DMS114 treated with DMSO at 0.1 percent for 48 hours (cell line): ENCODE measurements around the gene TYROBP.
A peak's percentile ranks its signal among the peaks of the same experiment; 100 is the strongest.
"Not testable (repeated sequence)": the region's sequence is repeated elsewhere in the genome, so short reads cannot be mapped to it uniquely, and the experiment has no call there.

ENCODE experiments used
- DNase-seq: peaks from one replicate; lab custom pipeline; 2025; ENCODE audit not compliant: unreplicated experiment; lab: John Stamatoyannopoulos, UW

TYROBP gene

DNA sequence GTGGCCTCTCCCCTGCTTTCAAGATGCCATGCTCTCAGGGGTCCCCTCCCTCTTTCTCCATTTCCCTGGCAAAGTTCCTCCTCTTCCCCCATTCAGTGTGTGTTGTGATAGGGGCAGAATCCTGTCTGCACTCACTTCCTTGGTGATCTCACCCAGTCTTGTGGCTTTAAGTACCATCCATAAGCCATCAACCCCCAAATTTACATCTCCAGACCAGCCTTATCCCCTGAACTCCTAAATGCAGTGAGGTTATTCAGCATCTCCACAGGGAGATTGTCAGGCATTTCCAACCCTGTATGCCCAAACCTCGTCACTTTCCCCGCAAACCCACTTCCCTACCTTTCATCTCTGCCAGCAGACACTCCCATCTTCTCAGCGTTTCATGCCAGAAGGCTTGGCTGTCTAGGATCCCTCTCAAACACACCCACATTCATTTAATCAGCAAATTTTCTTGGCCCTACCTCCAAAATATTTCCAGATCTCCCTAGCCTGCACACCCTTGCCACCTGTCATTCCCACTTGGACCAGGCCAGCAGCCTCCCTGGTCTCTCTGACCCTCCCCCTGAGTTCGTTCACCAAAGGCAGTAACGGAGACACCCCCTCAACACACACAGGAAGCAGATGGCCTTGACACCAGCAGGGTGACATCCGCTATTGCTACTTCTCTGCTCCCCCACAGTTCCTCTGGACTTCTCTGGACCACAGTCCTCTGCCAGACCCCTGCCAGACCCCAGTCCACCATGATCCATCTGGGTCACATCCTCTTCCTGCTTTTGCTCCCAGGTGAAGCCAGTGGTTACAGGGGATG, 6.0 kb downstream of the TYROBP start, which contains the start of gene HCST:
TSS of gene HCST (plus strand) at position 676 of the 808 bp plus-strand sequence. CDS start at position 741, 65 bp downstream.
- DNase-seq, result no peak

DNA sequence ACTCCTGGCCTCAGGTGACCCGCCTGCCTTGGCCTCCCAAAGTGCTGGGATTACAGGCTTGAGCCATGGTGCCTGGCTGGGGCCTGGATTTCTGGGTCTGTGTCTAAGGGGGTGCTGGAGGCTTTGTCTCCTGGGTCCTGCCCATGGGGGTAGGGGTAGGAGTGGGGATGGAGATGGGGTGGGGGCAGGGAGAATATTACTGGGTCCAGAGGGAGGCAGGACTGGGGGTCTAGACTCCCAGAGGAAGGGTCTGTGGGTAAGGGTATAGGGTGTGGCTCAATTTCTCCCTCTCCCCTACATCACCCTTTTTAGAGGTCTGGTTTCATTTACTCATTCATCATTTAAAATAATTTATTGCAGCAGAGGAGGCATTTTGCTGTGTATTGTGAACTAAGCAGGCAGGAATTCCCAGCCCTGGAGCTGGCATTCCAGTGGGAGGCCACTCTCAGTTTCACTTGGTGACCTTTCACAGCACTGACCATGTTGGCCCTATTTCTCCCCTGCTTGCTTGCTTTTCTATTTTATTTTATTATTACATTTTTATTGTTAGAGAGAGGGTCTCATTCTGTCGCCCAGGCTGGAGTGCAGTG, 6.9 kb downstream of the TYROBP start:
- no peak for DNase-seq

DNA sequence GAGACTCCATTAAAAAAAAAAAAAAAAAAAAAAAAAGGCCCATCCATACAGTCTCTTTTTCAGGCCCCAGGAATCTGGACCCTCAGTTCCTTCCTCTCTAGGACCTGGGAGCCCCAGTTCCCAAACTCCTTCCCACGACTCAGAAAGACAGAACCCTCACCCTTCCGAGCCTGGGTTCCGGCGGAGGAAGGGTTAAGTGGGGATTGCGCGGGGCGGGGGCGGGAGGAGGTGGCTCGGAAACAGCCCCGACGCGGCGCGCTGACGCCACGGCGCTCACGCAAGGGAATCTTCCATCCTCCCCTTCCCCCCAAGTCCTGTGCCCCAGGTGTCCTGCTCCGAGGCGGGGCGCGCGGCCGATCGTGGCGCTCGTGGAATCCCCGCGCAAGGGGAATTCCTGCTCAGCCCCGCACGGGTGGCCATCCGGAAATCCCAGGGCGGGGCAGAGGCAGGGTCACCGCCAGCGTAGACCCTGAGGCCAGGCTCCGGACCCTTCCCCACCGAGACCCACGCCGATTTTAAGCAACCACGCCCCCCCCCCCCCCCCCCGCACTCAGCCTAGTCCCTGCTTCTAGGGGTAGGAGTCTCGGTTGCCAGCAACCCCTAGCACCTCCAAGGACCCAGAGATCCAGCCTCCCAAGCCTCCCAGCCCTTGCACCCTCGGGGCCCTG, 8.4 kb downstream of the TYROBP start:
- peak; percentile 67 for DNase-seq

DNA sequence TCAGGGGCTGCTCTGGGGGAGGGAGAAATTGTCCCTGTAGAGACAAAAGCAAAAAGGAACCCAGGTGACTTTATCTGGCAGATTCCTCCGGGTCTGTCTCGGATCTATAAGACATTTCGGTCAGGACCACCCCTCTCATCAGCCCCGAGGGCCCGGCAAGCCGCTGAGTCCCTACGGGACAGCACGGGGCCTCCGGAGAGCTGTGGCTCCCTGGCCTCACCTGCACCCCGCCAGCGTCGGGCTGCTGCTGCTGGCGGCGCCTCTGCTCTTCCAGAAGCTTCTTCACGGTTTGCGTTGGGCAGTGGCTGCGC, 9.6 kb downstream of the TYROBP start:
- no peak for DNase-seq

DNA sequence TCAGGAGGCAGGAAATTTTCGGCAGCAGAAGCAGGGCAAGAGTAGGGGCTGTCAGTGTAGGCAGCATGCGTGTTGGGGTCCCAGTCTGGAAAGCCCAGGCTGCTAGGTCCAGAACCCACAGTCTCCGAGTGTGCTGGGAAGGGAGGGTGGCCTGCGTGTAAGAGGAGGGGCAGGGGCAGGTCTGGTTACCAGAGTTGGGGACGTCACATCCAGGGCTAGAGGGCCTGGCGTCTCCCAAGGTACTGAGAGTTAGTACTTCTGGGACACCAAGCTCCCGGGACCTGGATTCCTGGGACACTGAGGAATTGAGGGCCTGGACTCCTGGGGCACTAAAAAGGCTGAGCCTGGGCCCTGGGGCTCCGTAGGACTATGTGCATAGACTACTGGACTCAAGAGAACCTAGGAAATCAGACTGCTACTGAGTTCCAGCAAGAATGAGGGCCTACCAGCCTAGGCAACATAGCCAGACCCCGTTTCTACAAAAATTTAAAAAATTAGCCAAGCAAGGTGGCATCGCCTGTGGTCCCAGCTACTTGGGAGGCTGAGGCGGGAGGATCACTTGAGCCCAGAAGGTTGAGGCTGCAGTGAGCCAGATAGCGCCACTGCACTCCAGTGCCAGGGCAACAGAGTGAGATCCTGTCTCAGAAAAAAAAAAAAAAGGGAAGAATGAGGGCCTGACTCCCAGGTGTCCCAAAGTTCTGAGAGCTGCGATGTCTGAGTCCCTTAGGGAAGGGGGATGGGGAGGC, 10.2 kb downstream of the TYROBP start:
- DNase-seq, result no peak

DNA sequence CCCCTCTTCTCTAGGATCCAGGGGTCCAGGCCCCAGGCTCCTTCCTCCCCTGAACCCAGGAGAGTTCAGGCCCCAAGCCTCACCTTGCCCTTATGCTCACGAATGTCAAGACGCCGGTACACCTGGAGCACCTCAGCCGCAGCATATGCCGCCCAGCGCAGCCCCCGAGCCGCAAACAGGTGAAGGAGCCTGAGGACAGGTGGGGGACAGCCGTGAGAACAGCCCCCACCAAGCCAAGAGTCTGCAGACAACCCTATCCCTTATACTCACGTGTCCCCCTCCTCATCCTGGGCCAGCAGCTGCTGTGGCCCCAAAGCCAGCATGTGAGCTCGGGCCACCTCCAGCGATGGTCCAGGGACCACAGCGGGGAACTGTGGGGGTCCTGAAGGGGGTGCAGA, 11.5 kb downstream of the TYROBP start:
- no peak for DNase-seq

DNA sequence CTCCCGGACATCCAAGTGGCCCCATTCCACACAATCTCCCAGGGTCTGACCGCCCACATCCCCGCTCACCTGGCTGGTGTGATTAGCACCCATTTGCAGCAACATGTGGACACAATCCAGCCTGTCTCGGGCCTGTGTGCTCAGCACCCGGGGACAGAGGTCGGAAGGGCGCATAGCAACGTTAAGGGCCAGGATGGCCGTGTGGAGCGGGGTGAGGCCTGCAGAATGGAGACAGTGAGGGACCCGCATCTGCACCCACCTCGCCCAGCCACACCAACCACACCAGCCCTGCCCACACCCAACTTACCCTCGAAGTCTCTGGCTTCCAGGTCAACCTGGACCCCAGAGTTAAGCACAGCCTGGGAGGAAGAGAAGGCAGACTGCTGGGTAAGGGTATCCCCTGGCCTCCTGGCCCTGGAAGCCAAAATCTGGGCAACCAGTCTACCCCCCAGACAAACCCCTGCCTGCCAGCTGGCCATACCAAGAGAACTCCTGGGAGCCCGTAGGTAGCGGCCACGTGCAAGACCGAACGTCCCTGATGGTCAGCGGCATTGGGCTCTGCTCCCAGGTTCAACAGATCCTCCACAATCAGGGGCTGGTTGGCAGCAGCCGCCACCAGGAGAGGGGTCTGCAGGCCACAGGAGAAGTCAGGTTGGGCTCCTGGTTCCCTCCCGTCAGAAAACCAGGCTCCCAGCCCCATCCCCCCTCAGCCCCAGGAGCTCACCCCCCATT, 12.0 kb downstream of the TYROBP start:
- no peak for DNase-seq

DNA sequence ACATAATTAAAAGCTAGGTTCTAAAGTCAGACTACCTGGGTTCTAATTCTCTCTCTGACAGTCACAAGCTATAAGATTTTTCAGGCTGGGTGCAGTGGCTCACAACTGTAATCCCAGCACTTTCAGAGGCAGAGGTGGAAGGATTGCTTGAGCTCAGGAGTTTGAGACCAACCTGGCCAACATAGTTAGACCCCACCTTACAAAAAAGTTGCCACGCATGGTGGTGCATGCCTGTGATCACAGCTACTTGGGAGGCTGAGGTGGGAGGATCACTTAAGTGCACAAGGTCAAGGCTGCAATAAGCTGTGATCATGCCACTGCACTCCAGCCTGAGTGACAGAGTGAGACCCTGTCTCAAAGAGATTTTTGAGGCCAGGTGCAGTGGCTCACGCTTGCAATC, 13.8 kb downstream of the TYROBP start:
- no peak for DNase-seq

DNA sequence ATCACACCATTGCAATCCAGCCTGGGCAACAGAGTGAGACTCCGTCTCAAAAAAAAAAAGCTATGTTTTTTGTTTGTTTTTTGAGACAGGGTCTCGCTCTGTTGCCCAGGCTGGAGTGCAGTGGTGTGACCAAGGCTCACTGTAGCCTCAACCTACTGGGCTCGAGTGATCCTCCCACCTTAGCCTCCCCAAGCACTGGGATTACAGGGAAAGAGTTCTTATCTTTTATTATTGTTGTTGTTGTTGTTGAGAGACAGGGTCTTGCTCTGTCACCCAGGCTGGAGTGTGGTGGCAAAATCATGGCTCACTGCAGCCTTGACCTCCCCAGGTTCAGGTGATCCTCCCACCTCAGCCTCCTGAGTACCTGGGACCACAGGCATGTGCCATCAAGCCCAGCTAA, 16.3 kb downstream of the TYROBP start:
- DNase-seq, result not testable (repeated sequence)

DNA sequence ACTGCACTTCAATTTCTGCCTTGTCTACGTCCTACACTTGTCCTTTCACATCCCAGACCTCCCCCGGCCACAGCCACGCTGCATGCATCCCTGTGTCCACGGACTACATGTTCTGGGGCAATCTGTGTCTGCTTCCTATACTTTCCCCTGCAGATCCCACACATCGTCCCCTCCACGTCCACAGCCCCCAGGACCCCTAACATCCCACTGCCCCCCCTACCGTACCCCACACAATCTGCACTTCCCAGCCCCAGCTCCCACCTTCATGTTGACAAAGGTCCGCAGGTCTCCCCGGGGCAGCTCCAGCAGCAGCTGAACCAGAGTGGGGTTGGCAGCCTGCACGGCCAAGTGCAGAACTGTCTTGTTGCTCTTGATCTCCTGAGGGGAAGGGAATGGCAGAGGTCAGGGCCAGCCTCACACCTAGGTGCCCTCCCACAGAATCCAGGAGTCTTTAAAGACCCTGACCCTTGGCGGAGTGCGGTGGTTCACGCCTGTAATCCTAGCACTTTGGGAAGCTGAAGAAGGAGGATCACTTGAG, 17.9 kb downstream of the TYROBP start:
- no peak for DNase-seq

DNA sequence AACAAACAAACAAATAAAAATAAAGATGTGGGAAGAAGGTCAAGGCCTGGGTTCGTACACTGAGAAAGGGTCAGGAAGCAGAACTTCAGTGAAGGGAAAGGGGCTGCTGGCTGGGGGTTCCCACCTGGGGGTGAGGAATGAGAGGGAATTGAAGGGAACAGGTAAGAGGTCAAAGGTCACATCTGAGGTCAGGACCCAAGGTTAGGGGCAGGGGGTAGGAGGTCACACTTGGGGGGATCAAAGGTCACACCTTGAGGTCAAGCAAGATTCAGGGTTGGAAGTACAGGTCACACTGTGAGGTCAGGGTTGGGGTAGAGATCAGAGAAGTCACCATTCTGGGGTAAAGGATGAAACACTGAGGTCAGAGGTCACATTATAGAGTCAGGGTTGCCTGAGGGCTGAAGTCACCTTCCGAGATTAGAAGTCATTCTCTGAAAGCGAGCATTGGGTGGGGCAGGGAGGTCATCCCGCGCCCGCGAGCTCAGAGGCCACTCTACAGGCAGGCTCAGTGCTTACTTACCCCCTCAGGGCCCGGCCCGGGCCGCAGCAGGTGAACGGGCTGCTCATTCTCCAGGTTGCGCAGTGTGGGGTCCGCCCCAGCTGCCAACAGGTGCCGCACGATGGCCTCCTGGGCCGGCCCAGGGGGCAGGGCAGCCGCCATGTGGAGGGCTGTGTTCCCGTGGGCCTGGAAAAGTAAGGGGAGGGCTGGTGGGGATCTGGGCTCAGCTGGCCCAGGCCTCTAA, 18.6 kb downstream of the TYROBP start:
- no peak for DNase-seq

DNA sequence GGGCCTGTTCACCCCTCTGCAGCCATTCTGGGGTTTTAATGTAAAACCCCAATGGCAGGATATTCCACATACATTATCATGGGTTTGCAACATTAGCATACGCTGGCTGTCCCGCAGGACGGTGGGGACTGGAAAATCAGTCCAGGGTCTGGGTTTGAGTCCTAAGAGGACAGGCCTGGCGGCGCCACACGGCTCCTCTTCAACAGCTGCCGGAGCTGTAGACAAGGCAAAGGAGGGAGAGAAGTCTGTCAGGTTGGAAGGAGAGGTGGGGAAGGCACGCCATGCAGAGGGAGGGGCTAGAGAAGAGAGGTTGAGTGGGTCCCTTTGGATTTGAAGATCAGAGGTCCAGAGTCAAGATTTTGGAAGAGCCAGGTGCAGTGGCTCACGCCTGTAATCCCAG, 19.7 kb downstream of the TYROBP start:
- no peak for DNase-seq

DNA sequence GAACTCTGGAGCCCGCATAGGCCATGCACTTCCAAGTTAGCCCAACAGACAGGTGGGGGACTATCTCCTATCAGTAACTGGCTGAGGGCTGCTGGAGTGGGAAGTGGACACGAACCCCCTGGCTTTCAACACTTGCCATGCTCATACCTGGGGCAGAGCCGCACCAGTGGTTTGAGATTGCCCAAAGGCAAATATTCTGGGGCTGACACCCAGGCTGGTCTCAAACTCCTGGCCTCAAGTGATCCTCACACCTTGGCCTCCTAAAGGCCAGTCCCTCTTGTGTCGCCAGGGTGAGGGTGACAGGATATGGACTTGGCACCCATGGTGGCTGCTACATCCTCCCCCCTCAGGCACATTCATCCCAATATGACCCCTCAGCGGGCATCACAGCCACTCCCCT, 20.9 kb downstream of the TYROBP start:
- DNase-seq, result no peak

DNA sequence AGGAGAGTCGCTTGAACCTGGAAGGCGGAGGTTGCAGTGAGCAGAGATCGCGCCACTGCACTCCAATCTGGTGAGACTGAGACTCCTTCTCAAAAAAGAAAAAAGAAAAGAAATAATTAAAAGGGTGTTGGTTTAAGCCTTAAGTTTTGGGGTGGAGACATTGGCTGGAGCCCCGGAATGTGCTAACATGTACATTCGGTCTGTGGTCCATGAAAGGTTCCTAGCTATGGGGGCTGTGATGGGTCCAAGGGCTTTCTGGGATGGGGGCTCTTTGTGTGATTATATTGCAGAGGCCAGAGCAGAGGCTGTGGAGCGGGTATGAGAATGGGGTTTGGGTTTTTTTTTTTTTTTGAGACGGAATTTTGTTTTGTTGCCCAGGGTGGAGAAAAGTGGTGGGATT, 22.2 kb downstream of the TYROBP start:
- no peak for DNase-seq

DNA sequence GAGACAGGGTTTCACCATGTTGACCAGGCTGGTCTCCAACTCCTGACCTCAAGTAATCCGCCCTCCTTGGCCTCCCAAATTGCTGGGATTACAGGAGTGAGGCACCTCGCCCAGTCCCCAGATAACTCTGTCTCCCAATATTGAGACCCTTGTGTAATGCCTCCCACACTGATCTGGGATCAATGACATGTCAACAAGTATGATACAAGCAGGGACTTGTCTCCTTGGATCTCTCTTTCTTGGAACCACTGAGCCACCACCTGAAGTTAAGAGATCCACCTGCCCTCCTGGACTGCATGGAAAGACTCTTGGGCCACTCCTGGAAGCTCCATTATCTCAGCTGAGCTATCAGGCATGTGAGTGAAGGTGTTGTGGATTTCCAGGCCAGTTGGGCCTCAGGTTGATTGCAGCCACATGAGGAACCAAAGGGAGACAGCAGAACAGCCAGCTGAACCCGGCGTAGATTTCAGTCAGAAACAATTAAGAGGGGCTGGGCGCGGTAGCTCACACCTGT, 22.8 kb downstream of the TYROBP start:
- no peak for DNase-seq

DNA sequence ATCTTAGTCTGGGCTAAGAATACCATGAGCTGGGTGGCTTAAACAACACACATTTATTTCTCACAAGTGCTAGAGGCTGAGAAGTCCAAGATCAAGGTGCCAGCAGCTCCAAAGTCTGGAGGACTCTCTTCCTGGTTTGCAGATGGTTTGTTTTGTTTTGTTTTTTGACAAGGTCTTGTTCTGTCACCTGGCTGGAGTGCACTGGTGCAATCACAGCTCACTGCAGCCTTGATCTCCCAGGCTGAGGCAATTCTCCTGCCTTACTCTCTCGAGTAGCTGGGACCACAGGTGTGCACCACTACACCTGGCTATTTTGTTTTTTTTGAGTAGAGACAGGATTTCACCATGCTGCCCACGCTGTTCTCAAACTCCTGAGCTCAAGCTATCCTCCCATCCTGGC, 24.2 kb downstream of the TYROBP start:
- DNase-seq, result no peak

DNA sequence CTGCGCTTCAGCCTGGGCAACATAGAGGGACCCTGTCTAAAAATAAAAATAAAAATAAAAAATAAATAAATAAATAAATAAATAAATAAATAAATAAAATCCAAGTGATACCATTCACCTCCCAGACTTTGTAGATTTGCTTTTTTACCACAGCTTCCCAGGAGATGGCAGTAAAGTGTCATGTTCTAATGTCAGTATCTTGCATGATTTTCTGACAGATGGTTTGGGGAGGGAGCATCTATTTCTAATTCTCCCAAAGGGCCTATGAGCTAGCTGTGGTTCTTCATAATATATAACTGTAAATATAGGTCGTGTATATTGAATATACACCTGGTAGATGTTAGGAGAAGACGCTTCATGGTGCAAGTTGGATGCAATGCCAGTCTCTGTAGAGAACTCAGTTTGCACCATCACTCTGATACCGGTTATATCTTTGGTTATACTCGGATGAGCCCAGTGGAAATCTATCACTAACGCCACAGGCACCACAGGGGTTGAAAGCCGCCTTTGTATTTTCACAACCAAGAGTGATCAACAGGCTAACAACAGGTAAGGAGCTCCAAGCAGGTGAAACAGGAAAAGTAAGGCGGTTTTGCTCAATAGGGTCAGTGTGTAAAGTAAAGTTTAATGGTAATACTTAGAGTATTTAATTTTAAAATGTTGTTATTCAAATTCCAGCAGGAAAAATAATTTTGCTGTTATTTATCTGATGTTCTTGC, 25.8 kb downstream of the TYROBP start:
- DNase-seq, result peak; percentile 77

DNA sequence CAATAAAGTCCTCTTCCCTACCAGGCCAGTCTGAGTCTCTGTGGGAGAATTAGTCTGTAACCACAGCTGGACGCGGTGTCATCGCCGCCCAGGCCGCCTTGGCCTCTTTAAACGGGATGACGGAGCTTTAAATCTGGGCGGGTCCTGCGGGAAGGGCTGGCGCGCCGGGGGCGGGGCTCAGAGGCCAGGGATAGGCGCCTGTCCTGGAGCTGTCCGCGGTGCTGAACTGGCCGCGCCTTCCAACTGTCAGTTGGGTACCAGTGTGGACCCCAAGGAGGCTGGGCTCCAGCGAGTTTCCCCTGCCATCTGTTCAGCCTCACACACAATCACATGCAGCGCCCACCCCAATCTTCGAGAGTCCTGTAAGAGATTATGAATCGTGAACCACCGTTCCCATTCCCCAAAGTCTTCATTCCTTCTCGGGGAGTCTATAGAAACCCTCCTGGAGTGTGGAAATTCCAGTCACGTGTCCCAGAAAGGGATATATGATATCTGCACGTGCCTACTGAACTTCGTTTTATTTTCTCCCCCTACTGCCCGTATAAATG, 28.3 kb downstream of the TYROBP start:
- peak; percentile 73 for DNase-seq

DNA sequence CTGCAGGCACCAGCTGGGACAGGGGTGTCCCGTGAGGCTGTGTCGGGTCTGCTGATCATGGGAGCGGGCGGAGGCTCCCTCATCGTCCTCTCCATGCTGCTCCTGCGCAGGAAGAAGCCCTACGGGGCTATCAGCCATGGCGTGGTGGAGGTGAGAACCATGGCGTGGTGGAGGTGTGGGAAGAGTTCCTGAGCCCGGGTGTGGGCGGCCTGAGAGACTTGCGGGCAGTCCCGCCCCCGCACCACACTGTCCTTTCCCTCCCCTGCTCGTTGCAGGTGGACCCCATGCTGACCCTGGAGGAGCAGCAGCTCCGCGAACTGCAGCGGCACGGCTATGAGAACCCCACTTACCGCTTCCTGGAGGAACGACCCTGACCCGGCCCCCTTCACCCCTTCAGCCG, 29.0 kb downstream of the TYROBP start:
- no peak for DNase-seq
